IMR-90 (cell line): ENCODE measurements around the gene CTAGE1. TPM values are rescaled to one million over a fixed set of nuclear protein-coding genes. Genes with fewer than 3 reads are reported as not detected.

ENCODE experiments used
- ATAC-seq: fragments of 200-7000 bp; cut with Tn5 transposase; 2 replicates; pipeline ENCODE4 v1.9.1; 2020; ENCODE audit warnings: low read depth, mild to moderate bottlenecking, moderate library complexity
- BruUV-seq: library from RNA; stranded (reverse); fragments of 400-500 nt; replicated peaks from 2 replicates; lab custom pipeline; 2021; lab: Mats Ljungman, UMichigan
- CTCF ChIA-PET: fragments of 300-600 bp; formaldehyde crosslinking; extraction: SDS; loops from one replicate; lab custom pipeline; 2021; ENCODE audit warnings: antibody characterized with exemption; lab: Yijun Ruan, JAX
- POLR2A ChIA-PET: fragments of 300-600 bp; sonication (Branson Sonifier 250); formaldehyde crosslinking; loops from one replicate; lab custom pipeline; 2022; ENCODE audit warnings: antibody characterized with exemption; ENCODE audit not compliant: unreplicated experiment; lab: Charles Lee
- DNase-seq: peaks from one replicate; pipeline ENCODE4 v3.0.0; 2013
- H2AFZ ChIP-seq: replicated peaks from 2 replicates; pipeline ENCODE3; 2013; ENCODE audit warnings: low read length, mild to moderate bottlenecking; ENCODE audit not compliant: poor library complexity
- H2AK5ac ChIP-seq: 2 replicates; pipeline ENCODE4 v1.6.1; 2013; ENCODE audit warnings: low read depth, low read length, inconsistent platforms
- H2AK9ac ChIP-seq: replicated peaks from 2 replicates; pipeline ENCODE3; 2013; ENCODE audit warnings: mild to moderate bottlenecking, low read depth, low read length, moderate library complexity; ENCODE audit not compliant: poor library complexity
- H2BK120ac ChIP-seq: 2 replicates; pipeline ENCODE4 v1.6.1; 2013; ENCODE audit warnings: low read depth, low read length, inconsistent platforms
- H2BK15ac ChIP-seq: 3 replicates; pipeline ENCODE4 v1.6.1; 2013; ENCODE audit warnings: low read depth, low read length, inconsistent platforms
- H2BK20ac ChIP-seq: 2 replicates; pipeline ENCODE4 v1.6.1; 2013; ENCODE audit warnings: low read depth, mild to moderate bottlenecking, inconsistent platforms, low read length, moderate library complexity
- H2BK5ac ChIP-seq: 2 replicates; pipeline ENCODE4 v1.6.1; 2013; ENCODE audit warnings: mild to moderate bottlenecking, low read depth, low read length, inconsistent platforms; ENCODE audit not compliant: poor library complexity, severe bottlenecking
- H3K14ac ChIP-seq: replicated peaks from 2 replicates; pipeline ENCODE4 v1.6.1; 2013; ENCODE audit warnings: low read depth, low read length, inconsistent platforms
- H3K18ac ChIP-seq: 2 replicates; pipeline ENCODE4 v1.6.1; 2013; ENCODE audit warnings: low read depth, low read length, control low read depth
- H3K23ac ChIP-seq: 2 replicates; pipeline ENCODE4 v1.6.1; 2013; ENCODE audit warnings: low read depth, low read length, inconsistent platforms
- H3K27ac ChIP-seq: 2 replicates; pipeline ENCODE4 v1.5.1; 2013; ENCODE audit warnings: mild to moderate bottlenecking, control low read depth, low read length; ENCODE audit not compliant: insufficient read depth
- H3K27me3 ChIP-seq: 2 replicates; pipeline ENCODE4 v1.6.1; 2013; ENCODE audit warnings: low read length; ENCODE audit not compliant: control insufficient read depth, insufficient read depth
- H3K36me3 ChIP-seq: 2 replicates; pipeline ENCODE4 v1.6.1; 2013; ENCODE audit warnings: low read length, mixed read lengths; ENCODE audit not compliant: control insufficient read depth, insufficient read depth
- H3K4ac ChIP-seq: 2 replicates; pipeline ENCODE4 v1.6.1; 2013; ENCODE audit warnings: low read depth, low read length, inconsistent platforms
- H3K4me1 ChIP-seq: 2 replicates; pipeline ENCODE4 v1.6.1; 2013; ENCODE audit warnings: low read length, mixed read lengths; ENCODE audit not compliant: control insufficient read depth, insufficient read depth
- H3K4me2 ChIP-seq: 2 replicates; pipeline ENCODE4 v1.6.1; 2013; ENCODE audit warnings: low read depth, mild to moderate bottlenecking, control low read depth, low read length, moderate library complexity
- H3K4me3 ChIP-seq: 2 replicates; pipeline ENCODE4 v1.5.1; 2013; ENCODE audit warnings: low read depth, mild to moderate bottlenecking, control low read depth, low read length, moderate library complexity; ENCODE audit not compliant: insufficient read depth
- H3K56ac ChIP-seq: 2 replicates; pipeline ENCODE4 v1.6.1; 2013; ENCODE audit warnings: low read length, inconsistent platforms; ENCODE audit not compliant: insufficient read depth; ENCODE audit errors: extremely low read depth
- H3K79me1 ChIP-seq, 2 experiments: 2 replicates each; pipeline ENCODE4 v1.6.1; 2013; ENCODE audit warnings: low read length in 2 of 2, inconsistent platforms in 1 of 2, low read depth in 1 of 2
- H3K9ac ChIP-seq: 2 replicates; pipeline ENCODE4 v1.6.1; 2013; ENCODE audit warnings: low read depth, low read length, control low read depth
- H3K9me1 ChIP-seq: 2 replicates; pipeline ENCODE4 v1.6.1; 2013; ENCODE audit warnings: low read length, inconsistent platforms; ENCODE audit not compliant: insufficient read depth
- H3K9me3 ChIP-seq: 2 replicates; pipeline ENCODE4 v1.6.1; 2013; ENCODE audit warnings: low read length; ENCODE audit not compliant: control insufficient read depth, insufficient read depth
- H4K20me1 ChIP-seq: 2 replicates; pipeline ENCODE4 v1.6.1; 2013; ENCODE audit warnings: low read length, inconsistent platforms; ENCODE audit not compliant: insufficient read depth
- H4K5ac ChIP-seq: 2 replicates; pipeline ENCODE4 v1.6.1; 2013; ENCODE audit warnings: mild to moderate bottlenecking, low read depth, low read length, control low read depth
- H4K8ac ChIP-seq, 2 experiments: 2 replicates each; pipeline ENCODE4 v1.6.1; 2013; ENCODE audit warnings: low read depth in 2 of 2, low read length in 2 of 2, control low read depth in 1 of 2, inconsistent platforms in 1 of 2
- H4K91ac ChIP-seq: 2 replicates; pipeline ENCODE4 v1.6.1; 2013; ENCODE audit warnings: low read depth, low read length, inconsistent platforms; ENCODE audit not compliant: insufficient read depth
- CEBPB ChIP-seq: IDR thresholded peaks from 2 replicates; pipeline ENCODE4 v1.6.1; 2012; ENCODE audit warnings: low read depth, low read length, improper control_type of control experiment
- CHD1 ChIP-seq: IDR thresholded peaks from 2 replicates; pipeline ENCODE4 v1.6.1; 2012; ENCODE audit warnings: low read depth, low read length, improper control_type of control experiment
- ELK1 ChIP-seq: fragments of 150-350 bp; IDR thresholded peaks from 2 replicates; pipeline ENCODE4 v1.6.1; 2016; ENCODE audit warnings: low read depth, mild to moderate bottlenecking, low read length, moderate library complexity, borderline replicate concordance
- MAFK ChIP-seq: IDR thresholded peaks from 2 replicates; pipeline ENCODE4 v1.6.1; 2012; ENCODE audit warnings: low read depth, low read length, improper control_type of control experiment
- MAZ ChIP-seq: IDR thresholded peaks from 2 replicates; pipeline ENCODE4 v1.6.1; 2012; ENCODE audit warnings: low read depth, mild to moderate bottlenecking, low read length, improper control_type of control experiment, moderate library complexity, borderline replicate concordance
- MXI1 ChIP-seq: IDR thresholded peaks from 2 replicates; pipeline ENCODE4 v1.6.1; 2012; ENCODE audit warnings: low read depth, mild to moderate bottlenecking, low read length, moderate library complexity, borderline replicate concordance
- POLR2A ChIP-seq: IDR thresholded peaks from 2 replicates; pipeline ENCODE4 v1.6.1; 2012; ENCODE audit warnings: mild to moderate bottlenecking, low read depth, low read length
- RCOR1 ChIP-seq: IDR thresholded peaks from 2 replicates; pipeline ENCODE4 v1.6.1; 2012; ENCODE audit warnings: mild to moderate bottlenecking, low read length, improper control_type of control experiment; ENCODE audit not compliant: insufficient replicate concordance
- SMC3 ChIP-seq: fragments of 150-350 bp; IDR thresholded peaks from 2 replicates; pipeline ENCODE4 v1.6.1; 2016; ENCODE audit warnings: low read depth, mild to moderate bottlenecking, antibody characterized with exemption, low read length, moderate library complexity
- WGBS, 2 experiments: methylation state at CpG; one replicate each; pipeline versions ENCODE4 v1.1.5 to v1.1.7; 2013; ENCODE audit warnings: missing lambda C conversion rate in 2 of 2; ENCODE audit not compliant: insufficient read length in 1 of 2; ENCODE audit errors: extremely low coverage in 2 of 2; 5-methylcytosine and 5-hydroxymethylcytosine counted together
- dilution Hi-C: fragments of 300-500 bp; cut with HindIII; formaldehyde crosslinking; loops from one replicate; pipeline ENCODE4 v1.14.3; 2018; ENCODE audit warnings: low sequenced_read_pairs; ENCODE audit not compliant: unreplicated experiment
- in situ Hi-C: fragments of 300-500 bp; cut with MboI; formaldehyde crosslinking; loops from 3 replicates; pipeline ENCODE4 v1.14.3; 2019; ENCODE audit warnings: low sequenced_read_pairs, inconsistent platforms, mixed read lengths
- intact Hi-C: fragments of 100-400 bp; cut with micrococcal nuclease; formaldehyde crosslinking; loops from 2 replicates; pipeline ENCODE4 v1.10.0; 2022
- polyA plus RNA-seq, 3 experiments: library from polyadenylated mRNA; depleted of rRNA; stranded (reverse); fragments of >200 nt; gene quantifications; 2 replicates each; pipeline ENCODE4 v1.2.3, GENCODE V29; 2012; ENCODE audit warnings: low replicate concordance in 1 of 3
- total RNA-seq: library from RNA; depleted of rRNA; stranded (reverse); fragments of >200 nt; gene quantifications from 2 replicates; pipeline ENCODE4 v1.2.3, GENCODE V29; 2012

Gene CTAGE1
- total and polyA plus RNA-seq, 2 of the 4 experiments (the other 2 are of a cell fraction) = 0.09 TPM; not detected in 1

GRCh38 chr18:22411446-22411845 is 6.3 kb downstream of the CTAGE1 start:
- Histone ChIP-seq H3K27ac (no peak overlapping the region), H3K4me1 (peaks cover 1% of the 10 kb centered on the region; the same call in 1 of the 2 replicates), H3K23ac (no peak overlapping the region), H4K8ac (no peak overlapping the region), H2AK5ac (no peak overlapping the region), H4K91ac (no peak overlapping the region), H4K5ac (no peak overlapping the region), H3K36me3 (no peaks in the 10 kb centered on the region), H2BK120ac (no peak overlapping the region), H3K4ac (no peak overlapping the region; the same call in 1 of the 2 replicates), H3K9me1 (no peaks in the 10 kb centered on the region; the same call in 1 of the 2 replicates), H2BK20ac (0 out of 2 replicates have a peak overlapping the region, but pooled peaks have one; percentile 8), H3K9ac (no peak overlapping the region), H2BK15ac (no peak overlapping the region; the same call in 2 of the 3 replicates), H2AK9ac (no peak overlapping the region), H2BK5ac (no peak overlapping the region), H3K18ac (no peak overlapping the region), H2AFZ (no peak overlapping the region), H3K56ac (no peak overlapping the region), H3K79me1 (no peaks in the 10 kb centered on the region), H3K9me3 (peaks cover 2% of the 10 kb centered on the region), H3K4me2 (no peak overlapping the region), H3K14ac (no peak overlapping the region), H3K4me3 (no peak overlapping the region), H3K27me3 (no peaks in the 10 kb centered on the region; the same call in 1 of the 2 replicates), H4K20me1 (no peaks in the 10 kb centered on the region)
- ChIA-PET POLR2A (no interaction called here), CTCF (no interaction called here)
- in situ Hi-C loops = no loop called here
- ATAC-seq (no peak), DNase-seq (no peak)
- BruUV-seq = no TSS peak
- TF ChIP-seq ELK1 (no peak), SMC3 (no peak), MAZ (no peak), POLR2A (no peak), MXI1 (no peak), CEBPB (no peak), CHD1 (no peak), MAFK (no peak), RCOR1 (no peak)
- no CpG with 5 or more reads among the region's 5 CpGs for WGBS, 2 experiments
- intact Hi-C loops = no loop called here
- dilution Hi-C loops = no loop called here
